ENCODE results near the gene SLC9A9.

- TF ChIP-seq ARNTL (CRISPR knock-in tag; IDR thresholded peaks at IDR 0.05; ENCODE audit: borderline replicate concordance, low read depth) (no peak), PATZ1 (CRISPR knock-in tag; IDR thresholded peaks at IDR 0.05; ENCODE audit: borderline replicate concordance) (no peak)
These were observed 317.2 kb downstream of the SLC9A9 start for GRCh38 chr3:143531101-143531500.
